Esophagus (tissue), 2 donors: Measurements from ENCODE around the gene MTMR10. TPM values are rescaled to one million over a fixed set of nuclear protein-coding genes. Genes with fewer than 3 reads are reported as not detected.
A peak's percentile ranks its signal among the peaks of the same experiment; 100 is the strongest.

Experiments
- H3K27ac ChIP-seq, 2 donors: one replicate each; pipeline ENCODE4 v1.5.1; 2013; ENCODE audit warnings: low read depth in 2 of 2, mild to moderate bottlenecking in 2 of 2, inconsistent platforms in 1 of 2, low read length in 1 of 2, moderate library complexity in 1 of 2
- H3K27me3 ChIP-seq, 2 donors: one replicate each; pipeline ENCODE4 v1.6.1; 2013; ENCODE audit warnings: low read length in 2 of 2, control low read depth in 1 of 2, mild to moderate bottlenecking in 1 of 2; ENCODE audit not compliant: insufficient read depth in 2 of 2, control insufficient read depth in 1 of 2
- H3K36me3 ChIP-seq, 2 donors: one replicate each; pipeline ENCODE4 v1.6.1; 2013; ENCODE audit warnings: low read length in 1 of 2; ENCODE audit not compliant: control insufficient read depth in 2 of 2, insufficient read depth in 2 of 2
- H3K4me1 ChIP-seq, 2 donors: one replicate each; pipeline ENCODE4 v1.6.1; 2013; ENCODE audit warnings: low read length in 1 of 2; ENCODE audit not compliant: control insufficient read depth in 2 of 2, insufficient read depth in 2 of 2
- H3K4me3 ChIP-seq, 2 donors: one replicate each; pipeline ENCODE4 v1.5.1; 2013; ENCODE audit warnings: low read length in 2 of 2, mild to moderate bottlenecking in 2 of 2, low read depth in 1 of 2, moderate library complexity in 1 of 2
- H3K9me3 ChIP-seq, 2 donors: one replicate each; pipeline ENCODE4 v1.6.1; 2013; ENCODE audit warnings: mild to moderate bottlenecking in 2 of 2, low read depth in 1 of 2, low read length in 1 of 2, moderate library complexity in 1 of 2; ENCODE audit not compliant: control insufficient read depth in 2 of 2, insufficient read depth in 1 of 2
- WGBS, 2 donors: extraction: QIAGEN DNeasy Blood & Tissue Kit; methylation state at CpG; one replicate each; pipeline ENCODE4 v1.1.7; 2013; 5-methylcytosine and 5-hydroxymethylcytosine counted together
- polyA plus RNA-seq, 2 donors: library from polyadenylated mRNA; stranded (reverse); fragments of 200-250 nt; gene quantifications; one replicate each; pipeline ENCODE4 v1.2.3, GENCODE V29; 2013
- donor health status: healthy with polysubstance abuse.
- donor health status: Bipolar disorder and iron deficiency.

MTMR10 gene
- polyA plus RNA-seq, 2 donors = 11.7 to 26.4 TPM

DNA sequence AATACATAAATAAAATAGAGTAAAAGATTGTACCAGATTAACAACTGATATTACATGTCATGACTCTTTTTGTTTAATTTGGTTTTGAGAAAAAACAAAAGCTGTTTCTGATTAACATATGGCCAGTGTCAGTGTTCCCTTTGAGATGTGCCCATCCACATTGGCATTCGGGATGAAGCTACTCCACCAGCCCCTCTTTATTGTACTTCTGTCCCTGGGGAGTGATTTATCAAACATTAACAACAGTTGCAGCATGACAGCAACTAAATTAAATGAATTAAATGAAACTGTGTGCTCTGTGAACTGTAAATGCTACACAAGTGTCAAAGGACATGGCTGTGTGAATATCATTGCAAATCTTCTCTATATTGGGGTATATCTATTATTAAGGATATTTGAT is 25.9 kb upstream of the MTMR10 start:
- no peak overlapping the region for H3K27ac ChIP-seq
- no peaks in the 10 kb centered on the region for H3K36me3 ChIP-seq
- H3K9me3 ChIP-seq = peaks cover 0 to 3% of the 10 kb centered on the region in 2 donors
- no peaks in the 10 kb centered on the region for H3K4me1 ChIP-seq
- WGBS, 2 donors = 75 to 79% methylated on average over 1 of the region's 1 CpG
- no peak overlapping the region for H3K4me3 ChIP-seq
- H3K27me3 ChIP-seq = no peaks in the 10 kb centered on the region

DNA sequence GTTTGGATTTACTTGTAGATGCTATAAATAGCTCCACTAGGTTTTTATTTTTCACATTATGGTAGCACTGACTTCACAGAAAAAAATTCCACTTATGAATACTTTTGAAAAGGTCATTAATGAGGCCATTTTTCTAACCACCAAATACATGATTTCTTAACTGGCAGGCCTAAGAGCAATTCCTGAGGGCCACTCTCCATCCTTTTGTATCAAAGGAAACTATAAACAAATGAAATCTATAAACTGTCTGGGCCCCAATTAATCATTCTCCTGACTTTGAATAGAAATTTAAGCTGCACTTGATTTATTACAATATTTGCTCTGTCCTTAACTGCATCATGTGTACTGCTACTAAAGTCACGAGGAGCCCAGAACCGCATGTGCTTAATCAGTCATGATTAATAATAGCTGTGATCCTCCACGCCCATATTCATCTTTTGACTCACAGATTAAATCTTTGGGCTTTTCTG is 25.1 kb upstream of the MTMR10 start:
- Histone ChIP-seq H3K27me3 (no peaks in the 10 kb centered on the region), H3K4me1 (no peaks in the 10 kb centered on the region), H3K9me3 (peaks cover 0 to 3% of the 10 kb centered on the region in 2 donors), H3K27ac (no peak overlapping the region), H3K4me3 (no peak overlapping the region), H3K36me3 (no peaks in the 10 kb centered on the region)
- WGBS, 2 donors = 32 to 48% methylated on average over 3 of the region's 3 CpGs

DNA sequence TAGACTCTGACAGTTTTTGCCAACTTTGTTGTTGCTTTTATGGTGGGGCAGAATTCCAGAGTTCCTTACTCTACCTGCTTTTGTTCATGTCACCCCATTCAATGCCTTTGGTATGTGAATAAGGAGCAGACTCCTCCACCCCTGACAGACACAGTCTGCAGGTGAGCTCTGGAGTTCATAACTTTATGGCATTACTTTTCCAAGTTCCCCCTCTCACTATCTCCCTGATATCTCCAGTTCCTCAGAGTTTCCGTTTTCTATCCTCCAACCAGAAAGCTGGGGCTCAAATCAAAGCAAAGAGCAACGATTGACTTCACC is 23.1 kb upstream of the MTMR10 start:
- peak overlapping the region; percentile 21 to 40 for H3K27ac ChIP-seq
- no peak overlapping the region for H3K4me3 ChIP-seq
- WGBS, 2 donors = 31 to 56% methylated on average over 2 of the region's 2 CpGs
- H3K36me3 ChIP-seq = no peaks in the 10 kb centered on the region
- no peaks in the 10 kb centered on the region for H3K4me1 ChIP-seq
- peaks cover 0 to 3% of the 10 kb centered on the region in 2 donors for H3K9me3 ChIP-seq
- H3K27me3 ChIP-seq = no peaks in the 10 kb centered on the region

DNA sequence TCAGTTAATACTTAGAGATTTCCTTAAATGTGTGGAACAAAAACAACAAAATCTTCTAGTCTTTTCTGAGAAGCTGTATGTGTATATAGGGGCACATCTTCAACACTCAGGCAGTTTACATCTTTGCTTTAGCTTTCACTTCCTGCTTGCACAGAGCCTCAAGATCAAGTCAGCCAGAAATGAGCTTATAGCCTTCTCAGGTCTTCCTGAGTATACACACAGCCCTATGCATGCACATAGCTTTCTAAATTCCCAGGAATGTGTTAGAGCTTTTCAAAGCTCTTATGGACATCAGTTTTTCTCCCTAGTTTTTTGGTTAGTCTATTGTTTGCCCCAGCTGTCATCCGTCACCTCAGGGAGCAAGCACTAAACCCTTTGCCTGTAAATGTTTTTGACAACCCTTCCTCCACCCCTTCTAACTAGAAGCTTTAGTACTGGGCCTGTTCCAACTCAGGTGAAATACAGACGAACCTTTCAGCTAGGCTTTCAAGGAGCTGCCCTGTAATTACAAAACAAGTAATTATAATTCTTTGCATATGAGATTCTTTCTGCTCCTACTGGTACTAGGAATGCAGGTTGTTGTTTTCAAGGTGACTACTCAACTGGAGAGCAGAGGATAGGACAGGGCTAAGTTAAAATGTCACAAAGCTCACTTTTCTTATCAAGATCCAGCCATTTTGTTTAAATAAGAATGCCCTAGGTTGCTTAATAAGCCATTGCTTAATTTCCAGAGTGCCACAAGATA is 22.6 kb upstream of the MTMR10 start:
- H3K4me1 ChIP-seq = no peaks in the 10 kb centered on the region
- peaks cover 0 to 3% of the 10 kb centered on the region in 2 donors for H3K9me3 ChIP-seq
- H3K4me3 ChIP-seq = no peak overlapping the region
- WGBS, 2 donors = 38% methylated on average over 2 of the region's 2 CpGs
- H3K27ac ChIP-seq = peak overlapping the region; percentile 33 to 45
- H3K36me3 ChIP-seq = no peaks in the 10 kb centered on the region
- H3K27me3 ChIP-seq = no peaks in the 10 kb centered on the region

DNA sequence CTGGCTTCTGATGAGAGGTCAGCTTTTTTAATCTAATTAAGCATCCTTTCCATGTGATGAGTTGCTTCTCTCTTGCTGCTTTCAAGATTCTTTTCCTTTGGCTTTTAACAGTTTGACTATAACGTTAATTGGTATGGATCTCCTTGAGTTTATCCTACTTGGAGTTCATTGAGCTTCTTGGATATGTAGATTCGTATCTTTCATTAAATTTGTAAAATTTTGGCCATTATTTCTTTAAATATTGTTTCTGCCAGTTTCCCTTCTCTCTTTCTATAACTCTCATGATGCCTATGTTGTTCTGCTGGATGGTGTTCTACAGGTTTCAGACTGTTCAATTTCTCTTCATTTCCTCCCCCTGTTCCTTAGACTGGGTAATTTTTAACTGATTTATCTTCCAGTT is 21.0 kb upstream of the MTMR10 start:
- Histone ChIP-seq H3K4me1 (no peaks in the 10 kb centered on the region), H3K27ac (no peak overlapping the region), H3K27me3 (no peaks in the 10 kb centered on the region), H3K4me3 (no peak overlapping the region), H3K36me3 (no peaks in the 10 kb centered on the region), H3K9me3 (peaks cover 0 to 3% of the 10 kb centered on the region in 2 donors)
- WGBS, 2 donors = 92 to 93% methylated on average over 2 of the region's 2 CpGs

DNA sequence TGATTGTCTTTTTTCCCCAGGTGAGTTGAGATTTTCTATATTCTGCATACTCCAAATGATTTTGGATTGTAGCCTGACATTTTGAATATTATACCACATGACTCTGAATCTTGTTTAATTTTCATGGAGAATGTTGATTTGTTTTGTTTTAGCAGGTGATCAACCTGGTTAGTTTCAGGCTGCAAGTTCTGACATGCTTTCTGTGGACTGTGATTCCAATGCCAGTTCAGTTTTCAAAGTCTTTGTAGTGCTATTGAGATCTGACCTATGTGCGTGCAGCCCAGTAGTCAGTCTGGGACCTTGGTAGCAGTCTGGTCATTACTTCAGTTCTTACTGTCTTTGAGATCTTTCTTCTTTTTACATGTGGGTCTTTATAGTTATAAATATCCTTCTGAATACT is 18.6 kb upstream of the MTMR10 start:
- 73 to 85% methylated on average over 1 of the region's 1 CpG for WGBS, 2 donors
- no peaks in the 10 kb centered on the region for H3K4me1 ChIP-seq
- H3K9me3 ChIP-seq = peaks cover 0 to 3% of the 10 kb centered on the region in 2 donors
- H3K36me3 ChIP-seq = no peaks in the 10 kb centered on the region
- no peak overlapping the region for H3K27ac ChIP-seq
- no peak overlapping the region for H3K4me3 ChIP-seq
- H3K27me3 ChIP-seq = no peaks in the 10 kb centered on the region

DNA sequence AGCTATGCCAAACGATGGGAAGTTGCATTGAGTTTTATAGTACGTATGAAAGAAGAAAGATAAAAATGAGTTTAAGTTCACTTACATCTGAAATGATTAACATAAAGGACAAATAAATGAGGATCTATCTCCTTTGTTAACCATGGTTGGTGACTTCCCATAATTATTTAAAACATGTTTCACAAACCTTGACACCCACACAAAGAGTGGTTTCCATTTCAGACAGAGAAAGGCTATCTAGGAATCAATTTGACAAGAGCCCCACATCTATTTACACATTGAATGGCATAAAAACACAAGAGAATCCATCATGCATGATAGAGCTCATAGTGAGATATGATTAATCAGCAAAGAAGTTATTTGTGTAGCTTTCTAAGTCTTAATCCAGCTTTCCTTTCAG is 14.2 kb upstream of the MTMR10 start:
- no peak overlapping the region for H3K27ac ChIP-seq
- H3K36me3 ChIP-seq = no peaks in the 10 kb centered on the region
- no peak overlapping the region for H3K4me3 ChIP-seq
- WGBS, 2 donors = 51 to 62% methylated on average over 2 of the region's 2 CpGs
- H3K9me3 ChIP-seq = no peaks in the 10 kb centered on the region
- H3K4me1 ChIP-seq = no peaks in the 10 kb centered on the region
- no peaks in the 10 kb centered on the region for H3K27me3 ChIP-seq

DNA sequence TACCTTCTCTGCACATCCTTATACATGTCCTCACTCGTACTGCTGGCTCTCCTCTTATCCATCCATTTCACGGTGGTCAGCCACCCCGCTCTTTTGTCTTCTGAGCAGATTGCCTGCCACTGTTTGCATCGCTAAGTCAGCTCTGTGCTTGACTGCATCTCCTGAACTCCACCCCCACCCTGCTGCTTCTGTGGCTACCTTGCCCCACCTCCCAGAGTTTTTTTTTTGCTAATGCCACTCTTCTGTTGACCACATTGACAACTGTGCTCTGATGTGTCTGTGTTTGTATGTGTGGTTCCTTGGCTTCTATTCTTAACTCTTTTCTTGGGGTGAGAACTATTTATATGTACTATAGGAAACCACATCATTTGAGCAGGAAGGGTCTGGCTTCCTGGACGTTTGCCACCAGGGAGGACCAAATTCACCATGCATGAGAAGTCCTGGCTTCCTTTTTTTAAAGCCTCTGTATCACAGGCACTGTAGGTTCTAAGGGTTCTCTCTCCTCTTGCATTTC is 12.8 kb upstream of the MTMR10 start:
- Histone ChIP-seq H3K4me3 (no peak overlapping the region), H3K4me1 (no peaks in the 10 kb centered on the region), H3K27ac (no peak overlapping the region), H3K36me3 (no peaks in the 10 kb centered on the region), H3K9me3 (no peaks in the 10 kb centered on the region), H3K27me3 (no peaks in the 10 kb centered on the region)
- WGBS, 2 donors = 30 to 39% methylated on average over 5 of the region's 5 CpGs

DNA sequence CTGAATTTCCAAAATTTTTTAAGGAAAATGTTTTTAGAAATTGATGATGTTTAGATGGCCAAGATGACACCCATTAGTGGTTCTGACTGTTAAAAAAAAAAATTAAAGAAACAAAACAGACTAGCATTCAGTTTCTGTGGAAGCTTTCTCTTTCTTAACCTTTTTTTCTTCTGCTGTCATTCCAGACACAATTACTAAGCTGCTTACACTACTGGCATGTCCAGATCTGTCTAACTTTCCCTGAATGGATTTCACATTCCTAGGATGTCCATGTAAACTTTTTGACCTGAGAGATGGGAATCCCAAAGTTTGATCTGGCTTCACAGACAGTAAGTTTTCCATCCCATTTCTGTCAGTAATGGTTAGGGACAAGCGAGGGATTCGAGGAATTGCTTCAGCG is 10.3 kb upstream of the MTMR10 start:
- Histone ChIP-seq H3K4me1 (no peaks in the 10 kb centered on the region), H3K9me3 (peaks cover 0 to 3% of the 10 kb centered on the region in 2 donors), H3K4me3 (no peak overlapping the region), H3K36me3 (no peaks in the 10 kb centered on the region), H3K27me3 (no peaks in the 10 kb centered on the region), H3K27ac (no peak overlapping the region)
- whole genome bisulfite sequencing, 2 donors = 87 to 93% methylated on average over 3 of the region's 3 CpGs

DNA sequence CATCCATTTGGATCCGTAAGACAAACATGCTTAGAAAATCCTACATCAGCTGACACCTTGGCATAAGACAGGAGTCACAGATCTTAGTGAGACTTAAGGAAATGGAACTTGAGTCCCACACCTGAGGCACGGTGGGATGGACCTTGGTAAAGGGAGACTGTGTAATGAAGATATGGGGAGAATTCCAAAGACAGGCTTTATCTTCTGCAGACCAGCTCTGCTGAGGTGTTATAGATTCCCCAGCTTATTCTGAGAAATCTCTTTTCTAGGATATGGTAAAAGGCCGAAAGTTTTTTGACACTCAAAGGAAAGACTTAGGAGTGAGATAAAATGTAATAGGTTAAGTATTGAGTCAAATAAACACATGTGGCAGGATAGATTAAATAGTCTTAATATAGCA is 8.3 kb upstream of the MTMR10 start:
- Histone ChIP-seq H3K27me3 (no peaks in the 10 kb centered on the region), H3K4me1 (no peaks in the 10 kb centered on the region), H3K9me3 (peaks cover 0 to 3% of the 10 kb centered on the region in 2 donors), H3K4me3 (no peak overlapping the region), H3K27ac (no peak overlapping the region), H3K36me3 (no peaks in the 10 kb centered on the region)
- 83 to 88% methylated on average over 3 of the region's 3 CpGs for WGBS, 2 donors
